Ovary (tissue), 9 donors: Measurements from ENCODE around the gene PSMB10. TPM values are rescaled to one million over a fixed set of nuclear protein-coding genes. Genes with fewer than 3 reads are reported as not detected.
A peak's percentile ranks its signal among the peaks of the same experiment; 100 is the strongest.

Source experiments
- DNase-seq, 5 donors: peaks; one replicate each; pipeline ENCODE4 v3.0.0-alpha.2; 2019 to 2020
- H3K27ac ChIP-seq, 2 donors: fragments of 200-600 bp; one replicate each; pipeline versions ENCODE4 v1.5.1 to v1.8.0; 2019 to 2022
- H3K27me3 ChIP-seq: fragments of 200-600 bp; one replicate; pipeline ENCODE4 v1.8.0; 2022
- H3K36me3 ChIP-seq: fragments of 200-600 bp; sonication (generic); one replicate; pipeline ENCODE4 v1.5.1; 2019
- H3K4me1 ChIP-seq: one replicate; pipeline ENCODE4 v1.8.1; 2013; ENCODE audit warnings: mild to moderate bottlenecking, moderate library complexity; ENCODE audit not compliant: insufficient read depth
- H3K4me3 ChIP-seq: fragments of 200-600 bp; sonication (generic); one replicate; pipeline ENCODE4 v1.5.1; 2017
- H3K9me3 ChIP-seq, 2 donors: fragments of 200-600 bp in 1 of 2; sonication (generic) in 1 of 2; one replicate each; pipeline versions ENCODE4 v1.5.1 to v1.8.1; 2013 to 2019; ENCODE audit warnings: mild to moderate bottlenecking in 1 of 2, moderate library complexity in 1 of 2
- EP300 ChIP-seq: sonication (generic); formaldehyde crosslinking; IDR thresholded peaks from one replicate; pipeline ENCODE4 v1.6.1; 2017; ENCODE audit warnings: antibody characterized with exemption
- POLR2A ChIP-seq: fragments of 450-650 bp; IDR thresholded peaks from one replicate; pipeline ENCODE4 v1.6.1; 2017; ENCODE audit warnings: antibody characterized with exemption, mild to moderate bottlenecking, moderate library complexity
- WGBS, 3 donors: extraction: QIAGEN DNeasy Blood & Tissue Kit in 1 of 3; methylation state at CpG; one replicate each; pipeline versions ENCODE4 v1.1.5 to v1.1.7; 2013 to 2017; 5-methylcytosine and 5-hydroxymethylcytosine counted together
- intact Hi-C, 4 donors: fragments of 100-400 bp; cut with DNase I; formaldehyde crosslinking; loops; one replicate each; pipeline versions ENCODE4 v1.11.0 to v1.15.1; 2022 to 2023
- polyA plus RNA-seq, 2 donors: library from polyadenylated mRNA; stranded (reverse); fragments of 200-250 nt in 1 of 2; fragments of 350-450 nt in 1 of 2; fragmentation: Illumina TruSeq in 1 of 2; extraction: RNeasy Lipid Tissue Mini Kit (QIAGEN cat#74804) in 1 of 2; gene quantifications; one replicate each; pipeline ENCODE4 v1.2.3, GENCODE V29; 2013 to 2014
- total RNA-seq, 7 donors: library from RNA; depleted of rRNA in 2 of 7; stranded (reverse); fragments of >200 nt in 2 of 7; fragmentation: NEBNext Ultra II Directional in 3 of 7; extraction: Animal tissue kit (Norgen Biotek cat#: 25700) in 3 of 7; gene quantifications; one replicate each; pipeline versions ENCODE4 v1.1.0 to v1.2.4, GENCODE V29; 2016 to 2023
- TF ChIP-seq, protein P1 (sequence below), 3 donors: fragments of 450-650 bp in 2 of 3; fragments of 200-600 bp in 1 of 3; IDR thresholded peaks; one replicate each; pipeline versions ENCODE4 v1.5.1 to v1.8.0; 2016 to 2022; ENCODE audit warnings: antibody characterized with exemption in 3 of 3, mild to moderate bottlenecking in 1 of 3
- donor health status: DM: no; HTN: no; CAD: no; lungs with moderate emphysema.
- donor health status: DM: no; HTN: no; CAD: no.
- donor health status: Bipolar disorder and iron deficiency.
- donor health status: DM: yes; HTN: yes; CAD: no.
- donor health status: DM: no; HTN: no; CAD: no.
- donor health status: DM: yes; HTN: yes; CAD: no.

PSMB10 gene
- total and polyA plus RNA-seq, 9 donors: 5.8 to 64.4 (median 50.8) TPM

DNA sequence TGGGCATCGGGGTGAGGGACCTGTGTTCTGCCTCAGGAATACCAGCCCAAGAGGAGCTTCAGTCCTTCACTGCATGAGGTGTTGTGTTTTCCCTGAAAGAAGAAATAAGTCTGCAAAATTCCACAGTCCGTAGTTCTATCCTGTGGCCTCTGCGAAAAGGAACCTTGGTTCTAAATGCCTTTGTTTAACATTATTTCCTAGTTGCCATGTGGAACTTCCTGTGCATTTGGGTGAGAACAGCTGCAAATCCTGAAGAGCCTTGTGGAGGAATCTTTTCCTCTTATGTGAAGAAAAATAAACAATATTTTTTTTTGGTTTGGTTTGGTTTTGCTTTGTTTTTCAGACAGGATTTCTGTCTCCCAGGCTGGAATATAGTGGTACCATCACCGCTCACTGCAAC is 33.8 kb downstream of the PSMB10 start:
- TF ChIP-seq EP300 (no peak), POLR2A (no peak)
- TF ChIP-seq, protein P1, sequence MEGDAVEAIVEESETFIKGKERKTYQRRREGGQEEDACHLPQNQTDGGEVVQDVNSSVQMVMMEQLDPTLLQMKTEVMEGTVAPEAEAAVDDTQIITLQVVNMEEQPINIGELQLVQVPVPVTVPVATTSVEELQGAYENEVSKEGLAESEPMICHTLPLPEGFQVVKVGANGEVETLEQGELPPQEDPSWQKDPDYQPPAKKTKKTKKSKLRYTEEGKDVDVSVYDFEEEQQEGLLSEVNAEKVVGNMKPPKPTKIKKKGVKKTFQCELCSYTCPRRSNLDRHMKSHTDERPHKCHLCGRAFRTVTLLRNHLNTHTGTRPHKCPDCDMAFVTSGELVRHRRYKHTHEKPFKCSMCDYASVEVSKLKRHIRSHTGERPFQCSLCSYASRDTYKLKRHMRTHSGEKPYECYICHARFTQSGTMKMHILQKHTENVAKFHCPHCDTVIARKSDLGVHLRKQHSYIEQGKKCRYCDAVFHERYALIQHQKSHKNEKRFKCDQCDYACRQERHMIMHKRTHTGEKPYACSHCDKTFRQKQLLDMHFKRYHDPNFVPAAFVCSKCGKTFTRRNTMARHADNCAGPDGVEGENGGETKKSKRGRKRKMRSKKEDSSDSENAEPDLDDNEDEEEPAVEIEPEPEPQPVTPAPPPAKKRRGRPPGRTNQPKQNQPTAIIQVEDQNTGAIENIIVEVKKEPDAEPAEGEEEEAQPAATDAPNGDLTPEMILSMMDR (IDR thresholded peaks at IDR 0.05): no peak
- Histone ChIP-seq H3K27ac (no peak overlapping the region), H3K9me3 (no peaks in the 10 kb centered on the region), H3K27me3 (no peaks in the 10 kb centered on the region), H3K4me1 (peaks cover 2% of the 10 kb centered on the region), H3K36me3 (no peaks in the 10 kb centered on the region), H3K4me3 (no peak overlapping the region)
- WGBS, 3 donors: 23 to 55% (median 34%) methylated on average over 4 of the region's 4 CpGs
- no peak for DNase-seq
- intact Hi-C loops: no loop called here

DNA sequence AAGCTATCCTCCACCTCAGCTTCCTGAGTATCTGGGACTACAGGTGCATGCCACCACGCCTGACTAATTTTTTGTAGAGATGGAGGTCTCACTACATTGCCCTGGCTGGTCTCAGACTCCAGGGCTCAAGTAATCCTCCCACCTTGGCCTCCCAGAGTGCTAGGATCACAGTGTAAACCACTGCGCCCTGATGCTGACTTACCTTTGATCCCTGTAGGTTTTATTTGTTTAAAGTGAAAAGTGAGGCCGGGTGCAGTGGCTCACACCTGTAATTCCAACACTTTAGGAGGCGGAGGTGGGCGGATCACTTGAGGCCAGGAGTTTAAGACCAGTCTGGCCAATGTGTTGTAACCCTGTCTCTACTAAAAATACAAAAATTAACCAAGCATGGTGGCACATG is 34.9 kb downstream of the PSMB10 start:
- no peaks in the 10 kb centered on the region for H3K9me3 ChIP-seq
- DNase-seq: no peak
- no peak overlapping the region for H3K27ac ChIP-seq
- no peak for TF ChIP-seq EP300
- TF ChIP-seq, protein P1 (IDR thresholded peaks at IDR 0.05): no peak
- no peak for TF ChIP-seq POLR2A
- peaks cover 5% of the 10 kb centered on the region for H3K4me1 ChIP-seq
- intact Hi-C loops: no loop called here
- no peaks in the 10 kb centered on the region for H3K27me3 ChIP-seq
- no peaks in the 10 kb centered on the region for H3K36me3 ChIP-seq
- H3K4me3 ChIP-seq: no peak overlapping the region
- 88 to 93% (median 93%) methylated on average over 5 of the region's 5 CpGs for WGBS, 3 donors

DNA sequence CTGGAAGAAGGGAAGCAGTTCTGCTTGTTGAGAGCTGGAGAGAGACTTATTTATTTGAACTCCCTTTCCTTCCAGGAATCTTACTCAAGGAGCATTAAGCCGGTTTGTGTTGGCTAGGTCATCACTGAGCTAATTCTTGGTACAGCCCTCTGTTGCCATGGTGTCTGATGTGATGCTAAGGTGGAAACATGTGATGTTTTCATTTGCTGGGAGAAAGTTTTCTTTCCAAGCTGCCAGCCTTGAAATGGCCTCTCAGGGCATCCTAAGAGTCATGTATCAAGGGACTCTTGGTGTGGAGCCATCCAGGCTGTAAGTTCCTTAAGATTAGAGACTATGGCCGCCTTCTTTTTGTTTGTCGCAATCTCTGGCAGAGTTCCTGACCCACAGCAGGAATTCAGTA is 39.4 kb downstream of the PSMB10 start:
- intact Hi-C loops: no loop called here
- 30 to 43% (median 35%) methylated on average over 3 of the region's 3 CpGs for WGBS, 3 donors
- peak overlapping the region in 1 of 2 donors; percentile 66 for H3K27ac ChIP-seq
- peaks cover 16% of the 10 kb centered on the region for H3K4me1 ChIP-seq
- H3K27me3 ChIP-seq: no peaks in the 10 kb centered on the region
- TF ChIP-seq POLR2A (no peak), EP300 (no peak)
- TF ChIP-seq, protein P1 (IDR thresholded peaks at IDR 0.05): no peak
- H3K9me3 ChIP-seq: no peaks in the 10 kb centered on the region
- no peaks in the 10 kb centered on the region for H3K36me3 ChIP-seq
- DNase-seq: peak in 1 of 5 donors; percentile 53
- no peak overlapping the region for H3K4me3 ChIP-seq

DNA sequence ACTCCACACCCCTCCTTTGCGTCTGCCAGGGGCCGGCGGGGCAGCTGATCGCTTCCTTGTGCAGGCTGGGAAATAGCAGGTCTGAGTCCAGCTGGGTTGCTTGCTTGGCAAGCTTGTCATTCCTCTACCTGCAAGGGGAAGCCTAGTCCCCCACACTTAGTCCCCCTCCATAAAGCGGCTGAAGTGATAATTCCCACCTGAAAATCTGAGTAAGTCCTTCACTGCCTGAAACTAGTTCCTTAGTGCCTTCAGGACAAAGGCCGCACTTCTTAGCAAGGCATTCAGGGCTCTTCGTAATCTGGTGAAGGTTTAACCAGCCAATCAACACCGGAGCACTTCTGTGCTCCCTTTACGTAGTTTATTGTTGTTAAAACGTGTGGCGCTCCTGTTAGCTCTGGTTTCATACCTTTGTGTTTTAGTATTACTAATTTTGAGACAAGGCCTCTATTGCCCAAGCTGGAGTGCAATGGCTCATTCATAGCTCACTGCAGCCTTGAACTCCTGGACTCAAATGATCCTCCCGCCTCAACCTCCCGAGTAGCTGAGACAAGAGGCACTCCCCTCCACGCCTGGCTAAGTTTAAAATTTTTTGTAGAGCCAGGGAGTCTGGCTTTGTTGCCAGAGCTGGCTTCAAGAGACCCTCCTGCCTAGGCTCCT is 42.8 kb downstream of the PSMB10 start:
- Histone ChIP-seq H3K9me3 (no peaks in the 10 kb centered on the region), H3K36me3 (no peaks in the 10 kb centered on the region), H3K27ac (peak overlapping the region; percentile 90 to 94), H3K27me3 (no peaks in the 10 kb centered on the region), H3K4me1 (peaks cover 16% of the 10 kb centered on the region), H3K4me3 (peak overlapping the region; percentile 89)
- intact Hi-C loops: no loop called here
- TF ChIP-seq, protein P1 (IDR thresholded peaks at IDR 0.05): no peak
- TF ChIP-seq POLR2A: no peak
- no peak for TF ChIP-seq EP300
- WGBS, 3 donors: 8 to 14% (median 10%) methylated on average over 14 of the region's 14 CpGs
- DNase-seq: no peak
